GM19239 (cell line): ENCODE results near the gene AKAP5.

Experiments used
- DNase-seq: peaks from one replicate; pipeline ENCODE4 v3.0.0; 2011; ENCODE audit warnings: low spot score; ENCODE audit not compliant: insufficient read length
- FAIRE-seq: peaks from 2 replicates; lab custom pipeline; 2011; peaks lifted over from hg19 to GRCh38; lab: Jason Lieb, UNC

AKAP5 gene

DNA sequence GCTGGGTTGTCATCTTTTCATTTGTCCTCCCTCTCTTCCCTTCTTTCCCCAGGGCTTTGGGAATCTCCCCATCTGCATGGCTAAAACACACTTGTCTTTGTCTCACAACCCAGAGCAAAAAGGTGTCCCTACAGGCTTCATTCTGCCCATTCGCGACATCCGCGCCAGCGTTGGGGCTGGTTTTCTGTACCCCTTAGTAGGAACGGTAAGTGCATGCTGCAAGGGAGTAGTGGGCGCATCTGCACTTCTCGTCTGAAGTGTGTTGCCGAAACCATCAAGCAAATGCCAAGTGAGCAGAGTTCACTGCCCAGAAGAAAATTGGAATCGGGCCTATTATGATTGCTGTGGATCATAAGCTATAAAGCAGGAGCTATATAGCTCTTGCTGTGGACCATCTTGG is 10.6 kb upstream of the AKAP5 start:
- FAIRE-seq: no peak
- DNase-seq: no peak

DNA sequence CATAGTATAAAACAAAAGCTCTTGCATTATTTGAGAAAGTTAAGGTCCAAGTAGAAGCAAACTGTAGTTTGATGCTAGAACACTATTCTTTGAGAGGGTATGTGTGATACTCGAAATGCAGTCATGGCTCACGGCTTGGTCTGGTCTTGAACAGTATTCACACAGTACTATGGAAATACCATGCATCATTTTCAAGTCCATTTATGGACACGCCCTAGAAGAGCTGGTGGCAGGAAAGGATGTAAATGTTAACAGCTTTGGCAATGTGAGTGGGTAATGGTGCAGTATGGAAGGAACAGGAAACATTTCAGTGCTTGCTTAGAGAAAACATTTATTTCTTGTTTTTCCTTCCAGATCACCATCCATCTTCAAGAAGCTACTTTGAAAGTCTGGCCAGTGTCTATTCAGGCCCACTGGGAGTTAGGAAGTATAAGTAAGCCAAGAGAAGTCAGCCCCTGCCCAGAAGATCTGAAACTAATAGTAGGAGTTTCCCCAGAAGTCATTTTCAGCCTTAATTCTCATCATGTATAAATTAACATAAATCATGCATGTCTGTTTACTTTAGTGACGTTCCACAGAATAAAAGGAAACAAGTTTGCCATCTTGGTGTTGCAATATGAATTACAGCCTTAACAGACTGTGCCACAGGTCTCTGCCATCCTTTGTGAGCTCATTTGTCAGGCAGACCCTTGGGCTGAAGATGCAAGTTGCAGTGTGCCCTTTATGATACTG is 5.7 kb upstream of the AKAP5 start:
- FAIRE-seq (no peak), DNase-seq (no peak)

- no peak for FAIRE-seq
Observed at GRCh38 chr14:64461221-64461620, 4.1 kb upstream of the AKAP5 start.

DNA sequence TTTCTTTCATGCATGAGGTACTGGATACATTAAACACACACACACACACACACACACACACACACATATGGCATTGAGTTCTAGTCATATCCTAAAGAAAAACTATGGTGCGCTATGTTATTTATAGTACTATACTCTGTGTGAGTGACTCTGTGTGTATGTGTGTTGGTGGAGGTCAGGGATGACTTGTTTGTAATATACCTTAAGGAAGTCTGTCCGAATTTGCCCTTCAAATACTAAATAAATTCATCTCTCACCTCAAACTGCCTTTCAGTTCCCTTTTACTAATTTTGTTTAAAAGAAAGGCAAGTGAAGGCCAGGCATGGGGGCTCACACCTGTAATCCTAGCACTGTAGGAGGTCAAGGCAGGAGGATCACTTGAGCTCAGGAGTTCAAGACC is 2.1 kb upstream of the AKAP5 start:
- FAIRE-seq (no peak), DNase-seq (peak; percentile 13)

More at GRCh38 chr14:64461221-64461620, 4.1 kb upstream of the AKAP5 start:
- DNase-seq: no peak

GRCh38 chr14:64463873-64464272 is 1.4 kb upstream of the AKAP5 start:
- peak; percentile 4 for FAIRE-seq
- no peak for DNase-seq

DNA sequence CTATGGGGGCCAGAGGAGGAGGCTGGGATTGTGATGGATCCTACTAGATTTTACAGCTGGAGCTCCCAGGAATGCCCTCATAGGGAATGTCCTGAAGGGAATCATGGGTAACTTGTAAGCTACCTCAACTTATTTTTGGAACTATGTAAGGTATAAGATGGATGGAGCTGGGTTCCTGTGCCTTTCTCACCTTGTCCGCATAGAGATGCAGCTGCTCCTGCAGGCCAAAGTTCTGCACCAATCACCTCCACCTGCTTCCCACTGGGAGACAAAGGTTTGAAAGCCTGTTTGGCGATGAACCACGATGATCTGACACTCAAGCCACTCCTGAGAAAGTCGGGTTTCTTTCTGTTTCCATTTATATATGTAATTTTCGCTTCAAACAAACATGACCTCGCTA is 648 bp upstream of the AKAP5 start:
- peak; percentile 49 for FAIRE-seq

GRCh38 chr14:64465831-64466554 is 694 bp downstream of the AKAP5 start:
- peak; percentile 66 for FAIRE-seq
- DNase-seq: no peak

More for the DNA sequence above, 648 bp upstream of the AKAP5 start:
- peak; percentile 18 for DNase-seq

DNA sequence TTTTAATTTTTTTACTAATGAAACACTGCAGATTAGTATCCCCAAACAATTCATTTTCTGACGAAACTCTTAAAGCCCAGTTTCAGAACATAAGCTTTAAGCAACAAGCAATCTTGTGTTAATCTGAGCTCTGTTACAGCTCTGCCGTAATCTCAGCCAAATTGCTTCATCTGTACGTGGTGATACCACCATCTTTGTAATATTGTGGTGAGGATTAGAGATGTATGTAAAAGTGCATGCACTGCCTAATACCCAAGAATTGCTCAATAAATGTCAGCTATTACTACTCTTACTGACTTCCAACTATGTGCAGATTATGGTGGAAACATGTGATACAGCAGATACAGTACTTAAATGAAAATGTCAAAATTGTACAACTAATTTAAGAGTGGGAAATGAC is 1.8 kb downstream of the AKAP5 start:
- FAIRE-seq: peak; percentile 61

GRCh38 chr14:64467566-64467965 is 2.3 kb downstream of the AKAP5 start:
- FAIRE-seq: peak; percentile 26
- no peak for DNase-seq

More for the DNA sequence above, 1.8 kb downstream of the AKAP5 start:
- no peak for DNase-seq

DNA sequence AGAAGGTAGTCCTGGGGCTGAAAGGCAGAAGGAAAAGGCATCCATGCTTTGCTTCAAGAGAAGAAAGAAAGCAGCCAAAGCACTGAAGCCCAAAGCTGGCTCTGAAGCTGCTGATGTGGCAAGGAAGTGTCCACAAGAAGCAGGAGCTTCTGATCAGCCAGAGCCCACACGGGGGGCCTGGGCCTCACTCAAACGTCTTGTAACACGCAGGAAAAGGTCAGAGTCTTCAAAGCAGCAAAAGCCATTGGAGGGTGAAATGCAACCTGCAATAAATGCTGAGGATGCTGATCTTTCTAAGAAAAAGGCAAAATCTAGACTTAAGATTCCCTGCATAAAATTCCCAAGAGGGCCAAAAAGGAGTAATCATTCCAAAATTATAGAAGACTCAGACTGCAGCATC is 3.2 kb downstream of the AKAP5 start:
- DNase-seq: no peak
- FAIRE-seq: no peak

- DNase-seq (no peak), FAIRE-seq (no peak)
Observed at GRCh38 chr14:64474041-64474440, 8.7 kb downstream of the AKAP5 start.

DNA sequence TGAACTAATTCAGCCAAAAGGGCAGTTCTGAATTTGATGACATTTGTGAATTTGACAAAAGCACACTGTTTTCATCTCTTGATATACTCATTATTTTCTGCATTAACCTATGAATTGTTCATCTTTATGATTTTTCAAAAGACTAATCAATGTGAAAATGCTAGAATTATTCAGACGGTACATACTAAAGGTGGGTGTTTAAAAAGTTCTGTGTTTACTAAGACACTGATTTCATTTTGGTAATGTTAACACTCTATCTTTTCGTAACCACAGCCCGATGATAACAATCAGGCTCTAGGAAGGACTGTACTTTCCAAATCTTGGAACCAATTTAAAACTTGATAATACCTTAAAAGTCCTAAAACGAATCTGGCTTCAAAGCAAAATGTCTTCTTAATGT is 9.4 kb downstream of the AKAP5 start:
- no peak for DNase-seq
- no peak for FAIRE-seq

GRCh38 chr14:64475585-64476273 is 10.4 kb downstream of the AKAP5 start:
- FAIRE-seq (no peak), DNase-seq (no peak)

- no peak for FAIRE-seq
Observed at GRCh38 chr14:64476438-64476837, 11.1 kb downstream of the AKAP5 start.

GRCh38 chr14:64478634-64479250 is 13.4 kb downstream of the AKAP5 start:
- peak; percentile 53 for FAIRE-seq
- DNase-seq: no peak

More at GRCh38 chr14:64476438-64476837, 11.1 kb downstream of the AKAP5 start:
- no peak for DNase-seq

DNA sequence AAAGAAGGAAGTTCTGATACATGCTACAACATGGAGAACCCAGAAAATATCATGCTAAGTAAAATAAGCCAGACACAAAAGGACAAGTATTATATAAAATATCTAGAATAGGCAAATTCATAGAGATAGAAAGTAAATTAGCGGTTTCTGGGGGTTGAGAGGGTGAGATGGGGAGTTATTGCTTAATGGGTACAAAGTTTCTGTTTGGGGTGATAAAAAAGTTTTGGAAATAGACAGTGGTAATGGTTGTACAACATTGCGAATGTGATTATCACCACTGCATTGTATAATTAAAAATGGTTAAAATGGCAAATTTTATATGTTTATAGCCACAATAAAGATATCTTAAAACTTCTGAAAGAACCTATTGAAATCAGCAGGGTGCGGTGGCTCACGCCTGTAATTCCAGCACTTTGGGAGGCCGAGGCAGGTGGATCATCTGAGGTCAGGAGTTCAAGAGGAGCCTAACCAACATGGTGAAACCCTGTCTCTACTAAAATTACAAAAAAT is 23.3 kb downstream of the AKAP5 start:
- peak; percentile 58 for FAIRE-seq
- no peak for DNase-seq

GRCh38 chr14:64491637-64492036 is 26.3 kb downstream of the AKAP5 start:
- DNase-seq: no peak
- FAIRE-seq: no peak

DNA sequence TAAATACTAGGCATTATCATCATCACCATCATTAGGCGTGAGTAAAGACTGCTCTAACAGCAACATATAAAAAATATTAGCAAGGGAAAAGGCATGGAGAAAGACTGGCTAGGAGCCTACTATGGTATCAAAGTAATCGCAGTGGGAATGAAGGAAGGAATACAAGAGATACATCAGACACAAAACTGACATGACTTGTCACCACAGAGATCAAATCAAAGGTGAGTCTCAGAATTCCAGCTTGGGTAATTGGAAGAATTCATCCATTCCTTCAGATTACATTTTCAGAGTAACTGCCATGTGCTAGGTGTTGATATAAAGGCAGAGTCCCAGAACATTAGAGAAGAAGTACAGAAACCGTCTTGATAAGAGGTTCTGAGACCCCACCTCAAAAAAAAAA is 28.2 kb downstream of the AKAP5 start:
- FAIRE-seq: no peak

GRCh38 chr14:64495252-64495651 is 30.0 kb downstream of the AKAP5 start:
- DNase-seq (no peak), FAIRE-seq (no peak)

More for the DNA sequence above, 28.2 kb downstream of the AKAP5 start:
- no peak for DNase-seq

DNA sequence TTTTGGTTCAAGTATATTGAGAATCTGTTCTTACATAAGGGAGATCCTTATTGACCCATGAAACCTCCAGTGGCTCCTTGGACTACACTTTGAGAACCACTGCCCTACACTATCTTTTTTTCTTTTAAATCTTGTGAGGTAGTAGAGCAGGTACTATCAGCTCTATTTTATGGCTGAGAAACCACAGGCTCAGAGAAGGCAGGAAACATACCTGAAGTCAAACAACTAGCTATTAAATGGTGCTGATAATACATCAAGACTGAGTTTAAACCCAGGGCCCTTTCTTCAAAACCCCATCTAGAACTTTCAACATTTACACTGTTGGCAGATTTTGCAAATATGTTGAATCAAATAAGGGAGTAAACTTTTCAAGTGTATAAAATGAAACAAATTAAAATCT is 31.5 kb downstream of the AKAP5 start:
- FAIRE-seq: peak; percentile 54
- DNase-seq: no peak
